ENCODE measurements around the gene OLIG1. TPM values are rescaled to one million over a fixed set of nuclear protein-coding genes. Genes with fewer than 3 reads are reported as not detected.

OLIG1 gene
- total RNA-seq, 8 experiments from 2014 or later, result 0.17 to 3.4 (median 2.1) TPM; not detected in 2

DNA sequence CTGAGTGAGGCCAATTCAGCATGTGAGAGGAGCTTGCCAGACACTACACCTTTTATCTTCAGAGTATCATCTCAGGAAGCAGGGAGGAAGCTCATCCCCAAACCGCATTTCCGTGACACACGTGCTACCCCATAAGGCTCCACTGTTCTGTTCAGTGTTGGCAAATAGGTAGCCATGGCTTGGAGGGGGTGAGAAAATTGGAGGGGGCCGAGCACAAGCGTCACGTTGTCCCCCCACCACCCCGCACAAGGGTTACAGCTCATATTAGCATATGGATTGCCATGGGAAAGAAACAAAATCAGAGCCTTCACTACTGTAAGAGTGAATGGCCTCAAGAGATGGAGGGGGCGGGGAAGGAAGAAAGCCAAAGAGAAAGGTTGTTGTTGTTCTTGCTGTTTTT is 46.7 kb downstream of the OLIG1 start:
- peaks cover 42 to 52% of the 10 kb centered on the region in 2 donors for H3K4me1 ChIP-seq (replicated peaks in 1 of 2)
- peak overlapping the region in 1 of 2 donors; percentile 15 for H3K27ac ChIP-seq
- no peak overlapping the region for H3K4me3 ChIP-seq
- ATAC-seq (replicated peaks in 6 of 8), result no peak
- WGBS, 10 experiments, result 0 to 88% (median 43%) methylated on average over 1 to 8 of the region's 8 CpGs; no CpG with 5 or more reads in 3 of the 10 experiments
- in situ Hi-C loops (cut with MboI; ENCODE audit: low pct_unique_long_range_greater_than_20kb in 2 of 9, low sequenced_read_pairs in 9 of 9, unreplicated experiment in 9 of 9), result no loop called here

DNA sequence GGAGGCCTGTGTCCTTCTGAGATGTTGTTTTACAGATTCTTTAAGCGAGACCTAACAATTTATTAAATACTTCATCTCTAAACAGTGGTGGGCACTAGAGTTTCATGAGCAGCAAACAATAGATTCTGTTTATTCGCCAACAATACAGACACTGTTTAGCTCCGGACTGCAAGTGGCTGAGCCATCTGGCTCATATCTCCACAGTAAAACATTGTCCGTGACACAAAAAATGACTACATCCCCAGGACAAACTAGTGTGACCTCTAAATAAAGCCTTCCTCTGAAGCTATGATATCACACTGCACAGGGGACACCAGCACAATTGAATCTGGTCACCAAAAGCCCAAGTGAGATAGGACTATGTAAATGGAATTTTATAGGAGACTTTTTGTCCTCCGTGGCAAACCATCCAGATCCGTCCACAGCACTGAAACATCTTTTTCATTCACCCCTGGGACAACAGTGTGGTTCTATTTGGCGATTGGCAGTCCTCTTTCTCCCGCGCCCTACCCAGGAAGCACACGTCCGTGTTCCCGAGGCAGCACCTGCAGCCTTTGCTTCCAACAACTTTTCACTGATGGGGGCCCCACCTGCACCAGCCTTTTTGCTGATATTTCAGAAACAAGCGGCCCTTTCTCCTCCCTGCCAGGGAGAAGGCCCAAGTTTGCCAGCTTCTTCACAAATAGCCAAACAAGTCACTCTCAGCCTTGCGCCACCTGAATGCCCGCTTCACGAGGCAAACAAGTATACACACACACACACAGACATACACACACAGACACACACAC is 47.4 kb downstream of the OLIG1 start:
- H3K27ac ChIP-seq, result peak overlapping the region in 1 of 2 donors; percentile 15
- no peak overlapping the region for H3K4me3 ChIP-seq
- in situ Hi-C loops (cut with MboI; ENCODE audit: low pct_unique_long_range_greater_than_20kb in 2 of 9, low sequenced_read_pairs in 9 of 9, unreplicated experiment in 9 of 9), result no loop called here

More for the DNA sequence above, 47.4 kb downstream of the OLIG1 start:
- WGBS, 10 experiments, result 53 to 88% (median 65%) methylated on average over 2 to 9 of the region's 16 CpGs
- peaks cover 35 to 52% of the 10 kb centered on the region in 2 donors for H3K4me1 ChIP-seq (replicated peaks in 1 of 2)
- peak in 5 of 8 experiments; percentile 20 to 56 (median 43) for ATAC-seq (replicated peaks in 6 of 8)

Other genes starting within 250 kb of the OLIG1 start
- 10 to 100 TPM in 1 of 8 experiments, 1 to 10 TPM in 3, under 1 TPM in 3, not detected in 1; 0.18 to 10.1 (median 8.4) TPM for gene OLIG2, start 44.2 kb upstream of the OLIG1 start, total RNA-seq
- gene IFNAR2, start 159.8 kb downstream of the OLIG1 start, total RNA-seq, result 10 to 100 TPM in 1 of 8 experiments, 1 to 10 TPM in 7; 4.4 to 12.4 (median 7.3) TPM
- 10 to 100 TPM in 4 of 8 experiments, 1 to 10 TPM in 4; 4.1 to 17.8 (median 9.7) TPM for gene IL10RB, start 196.2 kb downstream of the OLIG1 start, total RNA-seq

All from motor neuron (in vitro differentiated cells).